RCC 7860 (cell line): ENCODE data around the gene MAGI1.

Experiments
- DNase-seq: peaks from one replicate; pipeline ENCODE4 v3.0.0-alpha.2; 2015; ENCODE audit warnings: low spot score
- FAIRE-seq: peaks from 2 replicates; lab custom pipeline; 2012; peaks lifted over from hg19 to GRCh38; lab: Jason Lieb, UNC

MAGI1 gene

GRCh38 chr3:65950340-65951326, 88.1 kb downstream of the MAGI1 start:
- FAIRE-seq (no peak), DNase-seq (no peak)

- DNase-seq (no peak), FAIRE-seq (no peak)
These were observed 89.7 kb downstream of the MAGI1 start for GRCh38 chr3:65948841-65949573.

GRCh38 chr3:65946438-65946837, 92.3 kb downstream of the MAGI1 start:
- FAIRE-seq, result no peak
- DNase-seq, result no peak

- DNase-seq (no peak), FAIRE-seq (no peak)
These were observed 92.8 kb downstream of the MAGI1 start for GRCh38 chr3:65945953-65946352.

GRCh38 chr3:65945480-65945879, 93.2 kb downstream of the MAGI1 start:
- DNase-seq (peak; percentile 13), FAIRE-seq (no peak)

- DNase-seq, result no peak
- no peak for FAIRE-seq
These were observed 94.5 kb downstream of the MAGI1 start for GRCh38 chr3:65944252-65944651.

- DNase-seq (no peak), FAIRE-seq (no peak)
These were observed 98.9 kb downstream of the MAGI1 start for GRCh38 chr3:65939801-65940246.

GRCh38 chr3:65939184-65939583, 99.5 kb downstream of the MAGI1 start:
- FAIRE-seq (no peak), DNase-seq (no peak)

GRCh38 chr3:65938676-65939075, 100.0 kb downstream of the MAGI1 start:
- FAIRE-seq, result no peak
- no peak for DNase-seq

GRCh38 chr3:65938147-65938546, 100.6 kb downstream of the MAGI1 start:
- DNase-seq (no peak), FAIRE-seq (peak; percentile 65)

GRCh38 chr3:65936908-65937638, 101.6 kb downstream of the MAGI1 start:
- FAIRE-seq (no peak), DNase-seq (no peak)

- DNase-seq (no peak), FAIRE-seq (no peak)
These were observed 103.0 kb downstream of the MAGI1 start for GRCh38 chr3:65935724-65936123.

- DNase-seq (no peak), FAIRE-seq (no peak)
These were observed 108.1 kb downstream of the MAGI1 start for GRCh38 chr3:65930648-65931047.

- peak; percentile 48 for FAIRE-seq
These were observed 110.6 kb downstream of the MAGI1 start for GRCh38 chr3:65928110-65928509.

GRCh38 chr3:65927576-65927975, 111.1 kb downstream of the MAGI1 start:
- peak; percentile 59 for DNase-seq
- peak; percentile 88 for FAIRE-seq

More at GRCh38 chr3:65928110-65928509, 110.6 kb downstream of the MAGI1 start:
- DNase-seq, result no peak

GRCh38 chr3:65925254-65925954, 113.3 kb downstream of the MAGI1 start:
- DNase-seq (no peak), FAIRE-seq (no peak)

GRCh38 chr3:65924762-65925161, 114.0 kb downstream of the MAGI1 start:
- FAIRE-seq, result no peak
- no peak for DNase-seq

- no peak for DNase-seq
- FAIRE-seq, result no peak
These were observed 116.3 kb downstream of the MAGI1 start for GRCh38 chr3:65922441-65922840.

GRCh38 chr3:65919826-65920225, 118.9 kb downstream of the MAGI1 start:
- DNase-seq (no peak), FAIRE-seq (no peak)

- DNase-seq (no peak), FAIRE-seq (no peak)
These were observed 123.2 kb downstream of the MAGI1 start for GRCh38 chr3:65915477-65915876.
